KMS-11 (cell line): Measurements from ENCODE around the gene ASIC4.

Source experiments
- H2AFZ ChIP-seq: fragments of 200-600 bp; sonication (generic); 2 replicates; pipeline ENCODE4 v1.6.1; 2016; ENCODE audit warnings: antibody characterized with exemption, mixed run types, low read depth
- H3K27ac ChIP-seq: fragments of 200-600 bp; sonication (generic); 2 replicates; pipeline ENCODE4 v1.6.1; 2016; ENCODE audit warnings: mild to moderate bottlenecking, mixed run types
- H3K27me3 ChIP-seq: fragments of 200-600 bp; sonication (generic); 2 replicates; pipeline ENCODE4 v1.6.1; 2017; ENCODE audit warnings: mild to moderate bottlenecking, low read depth, mixed run types, moderate library complexity; ENCODE audit not compliant: insufficient read depth
- H3K36me3 ChIP-seq: fragments of 200-600 bp; sonication (generic); 2 replicates; pipeline ENCODE4 v1.6.1; 2017; ENCODE audit warnings: mild to moderate bottlenecking, mixed run types; ENCODE audit not compliant: insufficient read depth
- H3K4me1 ChIP-seq: fragments of 200-600 bp; sonication (generic); 2 replicates; pipeline ENCODE4 v1.6.1; 2016; ENCODE audit warnings: mild to moderate bottlenecking, low read depth, mixed run types; ENCODE audit not compliant: poor library complexity, severe bottlenecking
- H3K4me2 ChIP-seq: fragments of 200-600 bp; sonication (generic); 2 replicates; pipeline ENCODE4 v1.7.0; 2016; ENCODE audit warnings: mild to moderate bottlenecking, mixed run types
- H3K4me3 ChIP-seq: fragments of 200-600 bp; sonication (generic); IDR thresholded peaks from 2 replicates; pipeline ENCODE4 v1.6.1; 2017; ENCODE audit warnings: low read depth, low read length, mixed read lengths; ENCODE audit not compliant: insufficient read depth
- H3K79me2 ChIP-seq: fragments of 200-600 bp; sonication (generic); 2 replicates; pipeline ENCODE4 v1.6.1; 2016; ENCODE audit warnings: low read depth, mixed run types; ENCODE audit not compliant: insufficient read depth
- H3K9ac ChIP-seq: fragments of 200-600 bp; sonication (generic); 2 replicates; pipeline ENCODE4 v1.6.1; 2016; ENCODE audit warnings: mild to moderate bottlenecking, mixed run types
- H4K20me1 ChIP-seq: fragments of 200-600 bp; sonication (generic); 2 replicates; pipeline ENCODE4 v1.6.1; 2016; ENCODE audit warnings: mild to moderate bottlenecking, mixed run types; ENCODE audit not compliant: insufficient read depth
- TF ChIP-seq, protein P1 (sequence below): fragments of 200-600 bp; sonication (generic); conservative IDR thresholded peaks from 2 replicates; pipeline ENCODE4 v1.6.1; 2017; ENCODE audit warnings: low read depth, mild to moderate bottlenecking, antibody characterized with exemption, low read length, moderate library complexity, mixed read lengths

The ASIC4 gene

DNA sequence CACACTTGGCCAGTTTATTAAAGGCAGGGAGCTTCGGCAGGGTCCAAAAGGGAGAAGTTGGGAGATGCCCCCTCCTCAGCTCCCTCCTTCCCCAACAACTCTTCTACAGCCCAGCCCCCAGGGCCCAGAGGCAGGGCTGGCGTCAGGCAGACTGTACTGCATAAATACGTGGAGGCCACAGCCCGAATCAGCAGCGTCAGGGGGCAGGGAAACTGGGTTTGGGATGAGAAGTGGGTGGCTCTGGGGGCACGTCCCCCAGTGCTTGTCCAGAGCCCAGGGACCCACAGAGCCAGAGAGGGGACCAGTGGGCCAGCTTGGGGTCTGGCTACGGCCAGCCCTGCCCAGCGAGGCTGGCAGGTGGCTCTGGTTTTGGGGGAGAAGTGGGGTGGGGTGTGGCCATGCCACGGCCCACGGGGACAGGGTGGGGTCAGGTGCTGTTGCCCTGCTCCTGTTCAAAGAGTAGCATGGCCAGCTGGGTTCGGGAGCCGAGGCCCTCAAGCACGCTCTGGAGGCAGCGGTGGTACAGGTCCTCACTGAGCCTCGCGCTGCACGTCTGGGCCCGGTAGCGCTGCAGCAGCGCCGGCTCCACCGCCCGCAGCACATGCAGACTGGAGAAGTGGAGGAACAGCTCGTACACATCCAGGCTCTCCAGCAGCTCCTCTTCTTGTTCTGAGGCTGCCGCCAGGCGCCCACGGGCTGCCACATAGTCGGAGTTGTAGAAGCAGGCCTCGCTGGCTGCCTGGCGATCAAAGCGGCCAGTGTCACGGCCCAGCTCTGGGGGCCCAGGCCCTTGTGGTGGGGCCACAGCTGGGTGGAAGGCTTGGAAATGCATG lies 24.9 kb downstream of the ASIC4 start:
- H2AFZ ChIP-seq, result no peak overlapping the region
- H4K20me1 ChIP-seq, result no peaks in the 10 kb centered on the region
- TF ChIP-seq, protein P1, sequence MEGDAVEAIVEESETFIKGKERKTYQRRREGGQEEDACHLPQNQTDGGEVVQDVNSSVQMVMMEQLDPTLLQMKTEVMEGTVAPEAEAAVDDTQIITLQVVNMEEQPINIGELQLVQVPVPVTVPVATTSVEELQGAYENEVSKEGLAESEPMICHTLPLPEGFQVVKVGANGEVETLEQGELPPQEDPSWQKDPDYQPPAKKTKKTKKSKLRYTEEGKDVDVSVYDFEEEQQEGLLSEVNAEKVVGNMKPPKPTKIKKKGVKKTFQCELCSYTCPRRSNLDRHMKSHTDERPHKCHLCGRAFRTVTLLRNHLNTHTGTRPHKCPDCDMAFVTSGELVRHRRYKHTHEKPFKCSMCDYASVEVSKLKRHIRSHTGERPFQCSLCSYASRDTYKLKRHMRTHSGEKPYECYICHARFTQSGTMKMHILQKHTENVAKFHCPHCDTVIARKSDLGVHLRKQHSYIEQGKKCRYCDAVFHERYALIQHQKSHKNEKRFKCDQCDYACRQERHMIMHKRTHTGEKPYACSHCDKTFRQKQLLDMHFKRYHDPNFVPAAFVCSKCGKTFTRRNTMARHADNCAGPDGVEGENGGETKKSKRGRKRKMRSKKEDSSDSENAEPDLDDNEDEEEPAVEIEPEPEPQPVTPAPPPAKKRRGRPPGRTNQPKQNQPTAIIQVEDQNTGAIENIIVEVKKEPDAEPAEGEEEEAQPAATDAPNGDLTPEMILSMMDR, result no peak
- H3K4me3 ChIP-seq, result no peak overlapping the region
- no peak overlapping the region for H3K9ac ChIP-seq
- H3K27ac ChIP-seq, result no peak overlapping the region
- H3K36me3 ChIP-seq, result no peaks in the 10 kb centered on the region
- no peaks in the 10 kb centered on the region for H3K79me2 ChIP-seq
- H3K4me2 ChIP-seq, result no peak overlapping the region
- peaks cover 4% of the 10 kb centered on the region for H3K4me1 ChIP-seq
- peaks cover 4% of the 10 kb centered on the region; the same call in 1 of the 2 replicates for H3K27me3 ChIP-seq

DNA sequence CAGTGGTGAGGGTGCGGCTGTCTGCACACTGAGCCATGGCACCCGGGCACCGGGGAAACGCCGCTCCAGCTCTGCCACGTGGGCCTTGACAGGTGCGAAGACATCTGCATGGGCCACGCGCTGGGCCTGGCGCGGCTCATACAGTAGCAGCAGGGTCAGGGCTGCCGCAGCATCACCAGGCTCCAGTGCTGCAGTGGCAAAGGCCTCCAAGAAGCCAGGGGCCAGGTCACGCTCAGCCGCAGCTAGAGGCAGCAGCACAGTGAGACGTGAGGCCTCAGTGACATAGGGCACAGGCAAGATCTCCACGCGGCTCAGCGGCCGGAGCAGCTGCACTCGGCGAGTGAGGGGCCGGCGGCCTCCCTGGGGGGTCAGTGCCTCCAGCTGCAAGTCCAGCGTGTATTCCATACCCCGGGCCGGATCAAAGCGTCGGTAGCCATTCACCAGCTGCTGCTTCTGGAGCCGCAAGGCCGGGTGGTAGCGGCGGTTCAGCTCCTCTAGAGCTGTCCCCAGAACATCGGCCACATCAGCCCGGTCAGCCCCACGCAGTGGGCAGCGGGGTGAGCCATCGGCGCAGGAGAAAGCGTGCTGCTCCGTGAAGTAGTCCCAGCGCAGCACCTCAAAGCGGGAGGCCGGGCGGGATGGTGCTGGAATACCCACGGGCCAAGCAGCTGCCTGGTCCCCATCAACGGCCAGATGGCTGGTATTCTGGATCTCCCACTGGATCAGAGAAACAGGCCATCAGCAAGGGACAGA lies 25.8 kb downstream of the ASIC4 start:
- Histone ChIP-seq H2AFZ (no peak overlapping the region), H3K4me1 (peaks cover 4% of the 10 kb centered on the region), H3K4me2 (no peak overlapping the region), H3K27ac (no peak overlapping the region), H4K20me1 (no peaks in the 10 kb centered on the region), H3K79me2 (no peaks in the 10 kb centered on the region), H3K27me3 (peaks cover 8% of the 10 kb centered on the region; the same call in 1 of the 2 replicates), H3K36me3 (no peaks in the 10 kb centered on the region), H3K9ac (no peak overlapping the region), H3K4me3 (no peak overlapping the region)
- TF ChIP-seq, protein P1, result no peak

DNA sequence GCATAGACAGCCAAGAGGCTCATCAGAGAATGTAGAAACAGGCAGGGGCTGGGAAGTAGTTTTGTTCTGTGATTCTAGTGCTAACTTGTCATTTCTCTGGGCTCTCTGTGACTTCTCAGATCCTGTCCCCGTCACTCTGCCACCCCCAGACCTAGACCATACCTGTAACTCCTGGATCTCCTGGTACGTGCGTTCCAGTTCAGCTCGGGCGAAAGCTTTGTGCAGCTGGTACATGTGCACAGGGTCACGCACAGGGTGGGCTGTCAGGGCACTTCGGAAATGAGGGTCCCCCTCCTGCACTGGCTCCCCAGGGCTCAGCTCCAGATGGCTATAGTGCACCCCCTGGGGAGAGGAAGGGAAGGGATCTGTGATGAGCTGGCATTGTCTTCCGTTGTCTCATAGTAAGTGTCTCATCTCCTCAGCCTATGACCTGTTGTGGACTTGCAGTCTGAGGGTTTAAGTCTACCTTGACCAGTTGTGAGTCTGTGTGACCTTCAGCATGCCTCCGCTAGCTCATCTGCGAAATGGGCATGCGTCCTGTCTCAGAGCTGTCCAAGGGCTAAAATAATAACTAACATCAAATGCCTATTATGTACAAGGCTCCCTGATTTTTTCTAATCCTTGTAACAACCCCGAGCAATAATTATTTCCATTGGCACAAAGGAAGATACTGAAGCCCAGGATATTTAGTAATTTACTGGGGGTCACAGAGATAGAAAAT lies 26.7 kb downstream of the ASIC4 start:
- H3K79me2 ChIP-seq, result no peaks in the 10 kb centered on the region
- peaks cover 13% of the 10 kb centered on the region; the same call in 1 of the 2 replicates for H3K27me3 ChIP-seq
- no peak overlapping the region; the same call in 1 of the 2 replicates for H2AFZ ChIP-seq
- no peaks in the 10 kb centered on the region for H4K20me1 ChIP-seq
- H3K27ac ChIP-seq, result no peak overlapping the region
- H3K4me3 ChIP-seq, result no peak overlapping the region
- peaks cover 4% of the 10 kb centered on the region for H3K4me1 ChIP-seq
- TF ChIP-seq, protein P1, result no peak
- peak overlapping the region; percentile 90 for H3K4me2 ChIP-seq
- no peak overlapping the region; the same call in 1 of the 2 replicates for H3K9ac ChIP-seq
- H3K36me3 ChIP-seq, result no peaks in the 10 kb centered on the region

DNA sequence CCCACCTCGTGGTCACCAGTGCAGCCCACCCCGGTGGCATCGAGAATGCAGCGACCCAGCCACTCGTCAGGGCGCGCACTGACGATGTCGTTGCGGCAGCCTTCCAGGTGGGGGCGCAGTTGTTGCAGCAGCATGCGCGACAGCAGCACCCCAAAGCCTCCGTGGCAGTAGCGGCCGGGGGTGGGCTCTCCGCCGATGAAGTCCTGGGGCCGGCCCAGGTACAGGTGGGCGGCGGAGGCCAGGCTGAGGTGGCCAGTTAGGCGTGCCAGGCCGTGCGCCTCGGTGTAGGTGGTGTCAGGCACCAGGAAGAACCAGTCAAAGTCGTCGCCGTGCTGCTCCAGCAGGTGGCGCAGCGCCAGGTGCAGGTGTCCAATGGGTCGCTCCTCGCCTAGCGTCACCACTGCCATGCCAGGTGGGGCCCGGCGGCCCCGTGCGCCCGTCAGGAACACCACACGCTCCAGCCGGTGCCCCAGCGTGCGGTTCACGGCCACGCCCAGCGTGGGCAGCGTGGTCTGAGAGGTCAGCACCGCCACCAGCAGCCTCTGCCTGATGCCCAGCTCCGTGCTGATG lies 27.4 kb downstream of the ASIC4 start:
- H3K27ac ChIP-seq, result no peak overlapping the region
- no peaks in the 10 kb centered on the region for H4K20me1 ChIP-seq

More for the DNA sequence above, 27.4 kb downstream of the ASIC4 start:
- Histone ChIP-seq H3K27me3 (peaks cover 20% of the 10 kb centered on the region), H3K9ac (peak overlapping the region; percentile 10; the same call in 1 of the 2 replicates), H2AFZ (peak overlapping the region; percentile 50), H3K4me3 (no peak overlapping the region), H3K36me3 (no peaks in the 10 kb centered on the region), H3K4me2 (peak overlapping the region; percentile 90), H3K79me2 (no peaks in the 10 kb centered on the region), H3K4me1 (peaks cover 4% of the 10 kb centered on the region)
- TF ChIP-seq, protein P1, result peak; percentile 99
